Esophagus muscularis mucosa (tissue), 3 donors: Measurements from ENCODE around the gene EVL.

Source experiments
- CTCF ChIP-seq, 3 experiments: fragments of 200-600 bp in 2 of 3; fragments of 450-650 bp in 1 of 3; sonication (generic) in 2 of 3; IDR thresholded peaks; one replicate each; pipeline ENCODE4 v1.5.1; 2017 to 2019; ENCODE audit warnings: antibody characterized with exemption in 3 of 3, mild to moderate bottlenecking in 2 of 3, moderate library complexity in 1 of 3
- EP300 ChIP-seq: sonication (generic); formaldehyde crosslinking; IDR thresholded peaks from one replicate; pipeline ENCODE4 v1.6.1; 2017; ENCODE audit warnings: antibody characterized with exemption

- TF ChIP-seq CTCF (IDR thresholded peaks at IDR 0.05) (no peak), EP300 (no peak)
These were observed 57.4 kb downstream of the EVL start for GRCh38 chr14:100122481-100123223.
